Small intestine (tissue), 7 donors: ENCODE results near the gene TAS1R3. TPM values are rescaled to one million over a fixed set of nuclear protein-coding genes. Genes with fewer than 3 reads are reported as not detected.

Experiments
- DNase-seq, 2 donors: peaks; one replicate each; pipeline versions ENCODE4 v3.0.0 to v3.0.0-alpha.2; 2013
- FAIRE-seq: peaks from 2 replicates; lab custom pipeline; 2012; peaks lifted over from hg19 to GRCh38; lab: Jason Lieb, UNC
- H3K27ac ChIP-seq, 3 donors: one replicate each; pipeline ENCODE4 v1.5.1; 2013; ENCODE audit warnings: low read length in 2 of 3, mild to moderate bottlenecking in 2 of 3, control low read depth in 1 of 3, inconsistent platforms in 1 of 3, low read depth in 1 of 3, moderate library complexity in 1 of 3
- H3K27me3 ChIP-seq, 3 donors: one replicate each; pipeline ENCODE4 v1.6.1; 2013; ENCODE audit warnings: low read length in 3 of 3, inconsistent platforms in 1 of 3; ENCODE audit not compliant: control insufficient read depth in 3 of 3, insufficient read depth in 3 of 3
- H3K36me3 ChIP-seq, 3 donors: one replicate each; pipeline ENCODE4 v1.6.1; 2013; ENCODE audit warnings: low read length in 3 of 3, inconsistent platforms in 1 of 3, low read depth in 1 of 3, mild to moderate bottlenecking in 1 of 3, moderate library complexity in 1 of 3; ENCODE audit not compliant: control insufficient read depth in 3 of 3, insufficient read depth in 2 of 3
- H3K4me1 ChIP-seq, 3 donors: one replicate each; pipeline ENCODE4 v1.6.1; 2013; ENCODE audit warnings: low read length in 2 of 3, inconsistent platforms in 1 of 3, low read depth in 1 of 3, mild to moderate bottlenecking in 1 of 3, moderate library complexity in 1 of 3; ENCODE audit not compliant: control insufficient read depth in 3 of 3, insufficient read depth in 2 of 3
- H3K4me3 ChIP-seq, 3 donors: one replicate each; pipeline ENCODE4 v1.5.1; 2013; ENCODE audit warnings: low read length in 3 of 3, control low read depth in 1 of 3, inconsistent platforms in 1 of 3, low read depth in 1 of 3, mild to moderate bottlenecking in 1 of 3, moderate library complexity in 1 of 3
- H3K9me3 ChIP-seq, 2 donors: one replicate each; pipeline ENCODE4 v1.6.1; 2013; ENCODE audit warnings: low read depth in 1 of 2, low read length in 1 of 2; ENCODE audit not compliant: control insufficient read depth in 2 of 2, insufficient read depth in 1 of 2
- WGBS, 3 donors: extraction: QIAGEN DNeasy Blood & Tissue Kit; methylation state at CpG; one replicate each; pipeline ENCODE4 v1.1.7; 2013; 5-methylcytosine and 5-hydroxymethylcytosine counted together
- polyA plus RNA-seq, 4 donors: library from polyadenylated mRNA; stranded (reverse) in 3 of 4; unstranded in 1 of 4; fragments of 200-250 nt in 3 of 4; fragments of 120-200 nt in 1 of 4; gene quantifications; one replicate each; pipeline versions ENCODE4 v1.2.1 to v1.2.3, GENCODE V29; 2013
- donor health status: healthy with polysubstance abuse.
- donor health status: control.
- donor health status: control.
- donor health status: Bipolar disorder and iron deficiency.
- donor health status: healthy.

TAS1R3 gene
- polyA plus RNA-seq, 4 donors: 0.33 to 0.99 (median 0.63) TPM

DNA sequence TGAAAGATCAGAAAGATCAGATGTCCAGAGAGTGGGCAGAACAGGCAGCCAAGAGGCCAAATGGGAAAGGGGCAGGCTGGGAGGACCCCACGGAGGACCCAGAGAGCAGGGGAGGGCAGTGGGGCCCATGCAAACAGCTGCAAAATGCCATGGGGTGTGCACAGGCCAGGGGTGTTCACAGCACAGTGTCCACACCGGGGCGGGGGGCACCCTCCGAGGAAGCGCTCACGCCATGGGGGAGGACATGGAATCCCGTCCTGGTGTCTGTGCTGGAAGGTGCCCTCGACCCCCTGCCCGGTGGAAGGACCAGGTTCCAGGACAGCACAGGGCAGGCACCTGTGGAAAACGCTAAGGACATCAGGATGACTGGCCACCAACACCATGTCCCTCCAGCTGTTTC is 8.1 kb upstream of the TAS1R3 start:
- Histone ChIP-seq H3K27ac (no peak overlapping the region), H3K36me3 (peaks cover 4 to 74% (median 6%) of the 10 kb centered on the region in 3 donors), H3K27me3 (no peaks in the 10 kb centered on the region), H3K9me3 (no peaks in the 10 kb centered on the region), H3K4me1 (peaks cover 0 to 20% (median 6%) of the 10 kb centered on the region in 3 donors), H3K4me3 (no peak overlapping the region)
- 78 to 88% (median 83%) methylated on average over 10 of the region's 10 CpGs for WGBS, 3 donors
- no peak for FAIRE-seq
- no peak for DNase-seq

DNA sequence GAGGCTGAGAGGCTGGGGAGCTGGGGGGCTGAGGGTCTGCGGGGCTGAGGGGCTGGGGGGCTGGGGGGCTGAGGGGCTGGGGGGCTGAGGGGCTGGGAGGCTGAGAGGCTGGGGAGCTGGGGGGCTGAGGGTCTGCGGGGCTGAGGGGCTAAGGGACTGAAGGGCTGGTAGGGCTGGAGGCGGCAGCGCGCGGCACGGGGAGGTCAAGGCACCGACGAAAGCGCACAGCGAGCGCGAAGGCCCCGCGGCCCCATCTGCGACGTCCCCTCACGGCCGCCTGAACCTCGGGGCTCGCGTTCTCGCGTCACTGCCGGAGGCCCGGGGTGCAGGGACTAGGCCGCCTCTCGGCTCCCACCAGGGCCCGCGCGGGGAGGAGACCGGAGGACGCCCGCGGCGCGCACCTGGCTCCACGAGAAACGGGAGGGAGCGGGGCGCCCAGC is 7.0 kb upstream of the TAS1R3 start:
- Histone ChIP-seq H3K27ac (peak overlapping the region in 2 of 3 donors; percentile 46 to 72), H3K36me3 (peaks cover 3 to 75% (median 4%) of the 10 kb centered on the region in 3 donors), H3K9me3 (no peaks in the 10 kb centered on the region), H3K4me3 (peak overlapping the region; percentile 61 to 84 (median 78)), H3K27me3 (no peaks in the 10 kb centered on the region), H3K4me1 (peaks cover 0 to 20% (median 6%) of the 10 kb centered on the region in 3 donors)
- 1 to 2% (median 1%) methylated on average over 13 to 41 of the region's 41 CpGs for WGBS, 3 donors
- no peak for DNase-seq
- FAIRE-seq: no peak

GRCh38 chr1:1324524-1325287 is 6.4 kb upstream of the TAS1R3 start, which contains the start of the genes CPTP and INTS11:
CPTP (plus strand) TSS chr1:1324802; CDS start chr1:1326911, 2,109 bp downstream.
INTS11 (minus strand) TSS chr1:1324660; CDS start chr1:1324608, 52 bp downstream.
- Histone ChIP-seq H3K4me1 (peaks cover 0 to 20% (median 6%) of the 10 kb centered on the region in 3 donors), H3K27ac (peak within 1 kb of the TSS; percentile 36 to 85 (median 73)), H3K9me3 (no peaks in the 10 kb centered on the region), H3K27me3 (no peaks in the 10 kb centered on the region), H3K36me3 (peaks cover under 1 to 73% (median 3%) of the 10 kb centered on the region in 3 donors), H3K4me3 (peak within 1 kb of the TSS; percentile 61 to 84 (median 78))
- DNase-seq: peak; percentile 94 to 96
- no peak for FAIRE-seq
- 0 to 4% (median 0%) methylated on average over 55 to 84 of the region's 84 CpGs for WGBS, 3 donors

- WGBS, 3 donors: 14 to 49% (median 19%) methylated on average over 15 to 16 of the region's 16 CpGs
- Histone ChIP-seq H3K9me3 (no peaks in the 10 kb centered on the region), H3K27ac (peak overlapping the region; percentile 36 to 85 (median 73)), H3K36me3 (peaks cover 0 to 65% (median 3%) of the 10 kb centered on the region in 3 donors), H3K27me3 (no peaks in the 10 kb centered on the region), H3K4me3 (peak overlapping the region; percentile 58 to 78 (median 59)), H3K4me1 (peaks cover 0 to 26% (median 6%) of the 10 kb centered on the region in 3 donors)
- FAIRE-seq: no peak
- peak in 1 of 2 donors; percentile 64 for DNase-seq
Observed at GRCh38 chr1:1325288-1326074, 5.6 kb upstream of the TAS1R3 start.

- 44 to 54% (median 46%) methylated on average over 8 of the region's 8 CpGs for WGBS, 3 donors
- Histone ChIP-seq H3K4me1 (peaks cover 0 to 32% (median 6%) of the 10 kb centered on the region in 3 donors), H3K27ac (no peak overlapping the region), H3K27me3 (no peaks in the 10 kb centered on the region), H3K36me3 (peaks cover 0 to 58% (median 3%) of the 10 kb centered on the region in 3 donors), H3K4me3 (peak overlapping the region in 2 of 3 donors; percentile 58 to 78), H3K9me3 (no peaks in the 10 kb centered on the region)
- FAIRE-seq (no peak), DNase-seq (no peak)
Observed at GRCh38 chr1:1326075-1326605, 4.9 kb upstream of the TAS1R3 start.

DNA sequence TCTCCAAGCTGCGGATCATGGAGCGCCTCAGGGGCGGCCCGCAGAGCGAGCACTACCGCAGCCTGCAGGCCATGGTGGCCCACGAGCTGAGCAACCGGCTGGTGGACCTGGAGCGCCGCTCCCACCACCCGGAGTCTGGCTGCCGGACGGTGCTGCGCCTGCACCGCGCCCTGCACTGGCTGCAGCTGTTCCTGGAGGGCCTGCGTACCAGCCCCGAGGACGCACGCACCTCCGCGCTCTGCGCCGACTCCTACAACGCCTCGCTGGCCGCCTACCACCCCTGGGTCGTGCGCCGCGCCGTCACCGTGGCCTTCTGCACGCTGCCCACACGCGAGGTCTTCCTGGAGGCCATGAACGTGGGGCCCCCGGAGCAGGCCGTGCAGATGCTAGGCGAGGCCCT is 3.8 kb upstream of the TAS1R3 start:
- no peaks in the 10 kb centered on the region for H3K27me3 ChIP-seq
- no peak overlapping the region for H3K4me3 ChIP-seq
- H3K36me3 ChIP-seq: peaks cover 0 to 48% (median 3%) of the 10 kb centered on the region in 3 donors
- no peak for FAIRE-seq
- no peak for DNase-seq
- 92% methylated on average over 33 to 40 of the region's 40 CpGs for WGBS, 3 donors
- peaks cover 0 to 36% (median 6%) of the 10 kb centered on the region in 3 donors for H3K4me1 ChIP-seq
- no peaks in the 10 kb centered on the region for H3K9me3 ChIP-seq
- H3K27ac ChIP-seq: no peak overlapping the region

DNA sequence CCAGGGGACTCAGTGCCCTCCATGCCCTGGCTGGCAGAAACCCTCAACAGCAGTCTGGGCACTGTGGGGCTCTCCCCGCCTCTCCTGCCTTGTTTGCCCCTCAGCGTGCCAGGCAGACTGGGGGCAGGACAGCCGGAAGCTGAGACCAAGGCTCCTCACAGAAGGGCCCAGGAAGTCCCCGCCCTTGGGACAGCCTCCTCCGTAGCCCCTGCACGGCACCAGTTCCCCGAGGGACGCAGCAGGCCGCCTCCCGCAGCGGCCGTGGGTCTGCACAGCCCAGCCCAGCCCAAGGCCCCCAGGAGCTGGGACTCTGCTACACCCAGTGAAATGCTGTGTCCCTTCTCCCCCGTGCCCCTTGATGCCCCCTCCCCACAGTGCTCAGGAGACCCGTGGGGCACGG is 2.8 kb upstream of the TAS1R3 start:
- H3K9me3 ChIP-seq: no peaks in the 10 kb centered on the region
- no peak overlapping the region for H3K27ac ChIP-seq
- H3K36me3 ChIP-seq: peaks cover 0 to 47% (median 3%) of the 10 kb centered on the region in 3 donors
- WGBS, 3 donors: 75 to 86% (median 84%) methylated on average over 8 to 15 of the region's 15 CpGs
- H3K4me3 ChIP-seq: no peak overlapping the region
- DNase-seq: no peak
- H3K27me3 ChIP-seq: no peaks in the 10 kb centered on the region
- no peak for FAIRE-seq
- peaks cover 0 to 34% (median 0%) of the 10 kb centered on the region in 3 donors for H3K4me1 ChIP-seq
